HEK293T (cell line): ENCODE results near the gene PLEKHO1.

ENCODE experiments used
- BHLHE40 ChIP-seq: fragments of 450-650 bp; IDR thresholded peaks from 2 replicates; pipeline ENCODE4 v1.6.1; 2016; ENCODE audit warnings: mild to moderate bottlenecking, moderate library complexity, borderline replicate concordance
- CTBP1 ChIP-seq: fragments of 450-650 bp; IDR thresholded peaks from 2 replicates; pipeline ENCODE4 v1.6.1; 2016; ENCODE audit warnings: borderline replicate concordance
- ELF4 ChIP-seq: fragments of 450-650 bp; IDR thresholded peaks from 2 replicates; pipeline ENCODE4 v1.6.1; 2017; ENCODE audit warnings: antibody characterized with exemption
- FOXA1 ChIP-seq: fragments of 450-650 bp; IDR thresholded peaks from 2 replicates; pipeline ENCODE4 v1.6.1; 2016; ENCODE audit warnings: mild to moderate bottlenecking
- FOXM1 ChIP-seq: fragments of 450-650 bp; IDR thresholded peaks from 2 replicates; pipeline ENCODE4 v1.6.1; 2017; ENCODE audit warnings: mild to moderate bottlenecking, borderline replicate concordance
- HDGF ChIP-seq: fragments of 450-650 bp; IDR thresholded peaks from 2 replicates; pipeline ENCODE4 v1.6.1; 2017; ENCODE audit warnings: antibody characterized with exemption, borderline replicate concordance
- L3MBTL2 ChIP-seq: fragments of 450-650 bp; conservative IDR thresholded peaks from 2 replicates; pipeline ENCODE4 v1.6.1; 2016; ENCODE audit warnings: mild to moderate bottlenecking
- SP1 ChIP-seq: fragments of 450-650 bp; IDR thresholded peaks from 2 replicates; pipeline ENCODE4 v1.6.1; 2017
- TARDBP ChIP-seq: fragments of 450-650 bp; IDR thresholded peaks from 2 replicates; pipeline ENCODE4 v1.6.1; 2016
- TF ChIP-seq, protein P1 (sequence below): fragments of 450-650 bp; IDR thresholded peaks from 2 replicates; pipeline ENCODE4 v1.6.1; 2016

DNA sequence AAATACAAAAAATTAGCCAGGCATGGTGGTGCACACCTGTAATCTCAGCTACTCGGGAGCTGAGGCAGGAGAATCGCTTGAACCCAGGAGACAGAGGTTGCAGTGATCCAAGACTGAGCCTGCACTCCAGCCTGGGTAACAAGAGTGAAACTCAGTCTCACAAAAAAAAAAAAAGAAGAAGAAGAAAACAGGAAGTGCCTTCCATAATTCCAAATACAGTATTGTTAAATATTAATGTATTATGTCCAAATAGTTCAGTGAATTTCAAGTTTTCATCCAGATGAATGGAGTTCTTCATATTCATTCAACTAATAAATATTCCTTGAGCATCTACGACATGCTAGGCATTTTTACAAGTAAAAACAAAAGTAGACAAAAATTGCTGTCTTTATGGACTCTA lies 33.3 kb downstream of the PLEKHO1 start:
- TF ChIP-seq TARDBP: no peak
- TF ChIP-seq CTBP1: no peak
- TF ChIP-seq L3MBTL2: no peak
- TF ChIP-seq, protein P1, sequence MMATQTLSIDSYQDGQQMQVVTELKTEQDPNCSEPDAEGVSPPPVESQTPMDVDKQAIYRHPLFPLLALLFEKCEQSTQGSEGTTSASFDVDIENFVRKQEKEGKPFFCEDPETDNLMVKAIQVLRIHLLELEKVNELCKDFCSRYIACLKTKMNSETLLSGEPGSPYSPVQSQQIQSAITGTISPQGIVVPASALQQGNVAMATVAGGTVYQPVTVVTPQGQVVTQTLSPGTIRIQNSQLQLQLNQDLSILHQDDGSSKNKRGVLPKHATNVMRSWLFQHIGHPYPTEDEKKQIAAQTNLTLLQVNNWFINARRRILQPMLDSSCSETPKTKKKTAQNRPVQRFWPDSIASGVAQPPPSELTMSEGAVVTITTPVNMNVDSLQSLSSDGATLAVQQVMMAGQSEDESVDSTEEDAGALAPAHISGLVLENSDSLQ: no peak
- TF ChIP-seq HDGF: no peak
- no peak for TF ChIP-seq BHLHE40
- no peak for TF ChIP-seq FOXM1
- TF ChIP-seq FOXA1: no peak
- no peak for TF ChIP-seq SP1
- no peak for TF ChIP-seq ELF4
